HG02623 (cell line): ENCODE measurements around the gene ADH6.
"Not testable (repeated sequence)": the region's sequence is repeated elsewhere in the genome, so short reads cannot be mapped to it uniquely, and the experiment has no call there.

Source experiments
- ATAC-seq: cut with Tn5 transposase; IDR thresholded peaks from one replicate; pipeline ENCODE4 v1.9.1; 2021; ENCODE audit warnings: moderate library complexity; ENCODE audit not compliant: unreplicated experiment

ADH6 gene

DNA sequence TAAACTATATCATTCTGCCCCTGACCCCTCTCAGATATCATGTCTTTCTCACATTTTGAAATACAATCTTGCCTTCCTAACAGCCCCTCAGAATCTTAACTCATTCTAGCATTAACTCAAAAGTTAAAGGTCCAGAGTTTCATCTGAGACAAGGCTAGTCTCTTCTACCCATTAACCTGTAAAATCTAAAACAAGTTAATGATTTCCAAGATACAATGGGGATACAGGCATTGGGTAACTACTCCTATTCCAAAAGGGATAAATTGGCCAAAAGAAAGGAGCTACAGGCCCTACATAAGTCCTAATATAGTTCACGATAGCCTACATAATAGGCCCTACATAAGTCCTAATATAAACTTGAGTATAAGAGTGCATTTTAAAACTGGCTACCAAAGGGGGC lies 18.9 kb downstream of the ADH6 start:
- no peak for ATAC-seq

DNA sequence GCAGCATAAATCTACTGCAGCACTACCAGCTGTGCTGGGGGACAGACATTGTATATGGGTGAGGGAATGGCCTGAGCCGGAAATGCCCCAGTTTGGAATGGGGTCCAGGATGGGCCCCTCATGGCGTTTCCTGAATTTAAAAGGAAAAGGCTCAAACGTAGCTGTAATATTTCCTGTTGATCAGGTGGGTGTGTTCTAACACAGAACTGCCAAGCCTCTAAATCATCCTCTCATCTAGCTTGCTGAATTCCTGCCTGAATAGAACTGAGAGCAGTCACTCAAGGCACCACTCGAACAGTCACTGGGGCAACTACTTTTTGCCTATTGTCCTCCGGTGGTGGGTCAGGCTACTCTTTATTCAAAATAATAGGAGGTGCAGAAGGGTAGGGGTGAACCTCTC lies 28.7 kb downstream of the ADH6 start:
- ATAC-seq = no peak

GRCh38 chr4:99189900-99190299 lies 29.1 kb downstream of the ADH6 start:
- ATAC-seq = not testable (repeated sequence)

- ATAC-seq = no peak
Measured at GRCh38 chr4:99186029-99186428, 33.0 kb downstream of the ADH6 start.

DNA sequence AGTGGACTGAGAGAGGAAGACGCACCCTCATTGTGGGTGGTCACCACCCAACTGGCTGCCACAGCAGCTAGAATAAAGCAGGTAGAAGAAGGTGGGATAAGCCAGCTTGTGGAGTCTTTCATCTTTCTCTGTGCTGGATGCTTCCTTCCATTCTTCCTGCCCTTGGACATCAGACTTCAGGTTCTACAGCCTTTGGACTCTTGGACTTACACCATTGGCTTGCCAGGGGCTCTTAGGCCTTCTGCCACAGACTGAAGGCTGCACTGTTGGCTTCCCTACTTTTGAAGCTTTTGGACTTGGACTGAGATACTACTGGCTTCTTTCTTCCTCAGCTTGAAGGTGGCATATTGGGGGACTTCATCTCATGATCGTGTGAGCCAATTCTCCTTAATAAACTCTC lies 33.5 kb downstream of the ADH6 start:
- ATAC-seq = no peak

DNA sequence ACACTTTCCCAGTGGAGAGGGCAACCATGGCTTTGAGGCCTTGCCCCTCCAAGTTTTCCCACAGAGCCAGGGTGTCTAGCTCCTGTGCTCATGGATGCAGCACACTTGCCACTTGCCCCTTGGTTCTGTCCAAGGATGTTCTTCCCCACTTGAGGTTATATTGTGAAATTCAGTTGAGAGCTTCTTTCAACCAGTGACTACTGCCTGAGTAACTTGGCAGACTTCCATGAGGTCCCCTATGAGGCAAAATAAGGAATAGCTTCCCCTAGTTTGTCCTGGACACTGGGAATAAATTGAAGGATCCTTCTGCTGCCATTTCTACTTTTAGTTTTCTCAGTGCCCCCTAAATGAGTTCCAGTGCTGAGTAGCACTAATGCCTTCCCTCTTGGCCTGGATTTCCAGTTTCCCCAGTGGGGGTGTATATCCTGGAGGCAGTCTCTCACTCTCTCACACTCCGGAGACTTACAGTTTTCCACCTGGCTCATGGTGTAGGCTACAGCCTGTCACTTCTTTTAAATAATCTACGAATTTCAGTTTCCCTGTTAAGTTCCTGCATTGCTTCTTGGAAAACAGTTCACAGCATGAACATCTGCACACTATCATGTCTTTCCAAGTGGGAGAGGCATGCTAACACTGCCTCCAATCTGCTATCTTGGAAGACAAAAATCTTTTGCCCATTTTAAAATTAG lies 38.5 kb downstream of the ADH6 start:
- no peak for ATAC-seq

DNA sequence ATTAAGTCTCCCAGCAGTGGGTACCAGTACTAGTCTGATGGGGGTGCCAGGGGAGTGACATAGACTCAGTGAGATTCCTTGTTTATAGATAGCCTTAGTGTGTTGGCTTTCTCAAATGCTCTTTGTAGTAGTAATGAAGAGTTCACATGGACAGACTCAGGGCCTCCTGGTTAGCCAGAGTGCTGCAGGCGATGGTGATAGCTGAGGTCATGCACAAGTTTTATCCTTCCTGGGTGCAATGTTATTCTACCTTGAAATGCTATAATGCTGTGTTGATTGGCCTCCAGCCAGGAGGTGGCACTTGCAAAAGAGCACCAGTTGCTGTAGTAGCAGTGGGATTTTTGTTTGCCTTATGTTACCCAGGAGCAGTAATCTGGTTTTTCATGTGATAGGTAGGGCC lies 39.4 kb downstream of the ADH6 start:
- no peak for ATAC-seq

DNA sequence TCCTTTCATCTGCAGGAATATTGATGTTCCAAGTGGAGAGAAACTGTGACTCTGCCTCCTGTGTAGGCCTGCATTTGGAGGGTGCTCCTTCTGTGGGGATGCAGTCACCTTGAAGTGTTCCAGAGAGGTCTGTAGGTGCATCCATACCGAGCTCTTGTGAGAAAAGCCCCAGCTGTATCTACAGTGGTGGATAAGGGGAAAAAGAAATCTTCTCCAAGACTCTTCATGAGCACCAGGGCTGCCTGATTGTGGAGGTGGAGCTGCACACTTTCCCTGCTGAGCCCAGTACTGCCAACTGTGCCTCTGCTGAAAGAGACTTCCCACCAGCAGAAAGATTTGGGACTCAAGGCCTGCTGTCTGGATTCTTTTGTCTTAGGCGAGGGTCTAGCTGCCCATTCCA lies 39.9 kb downstream of the ADH6 start:
- no peak for ATAC-seq

- no peak for ATAC-seq
Measured at GRCh38 chr4:99166544-99166943, 52.5 kb downstream of the ADH6 start.

GRCh38 chr4:99165978-99166377 lies 53.1 kb downstream of the ADH6 start:
- no peak for ATAC-seq

DNA sequence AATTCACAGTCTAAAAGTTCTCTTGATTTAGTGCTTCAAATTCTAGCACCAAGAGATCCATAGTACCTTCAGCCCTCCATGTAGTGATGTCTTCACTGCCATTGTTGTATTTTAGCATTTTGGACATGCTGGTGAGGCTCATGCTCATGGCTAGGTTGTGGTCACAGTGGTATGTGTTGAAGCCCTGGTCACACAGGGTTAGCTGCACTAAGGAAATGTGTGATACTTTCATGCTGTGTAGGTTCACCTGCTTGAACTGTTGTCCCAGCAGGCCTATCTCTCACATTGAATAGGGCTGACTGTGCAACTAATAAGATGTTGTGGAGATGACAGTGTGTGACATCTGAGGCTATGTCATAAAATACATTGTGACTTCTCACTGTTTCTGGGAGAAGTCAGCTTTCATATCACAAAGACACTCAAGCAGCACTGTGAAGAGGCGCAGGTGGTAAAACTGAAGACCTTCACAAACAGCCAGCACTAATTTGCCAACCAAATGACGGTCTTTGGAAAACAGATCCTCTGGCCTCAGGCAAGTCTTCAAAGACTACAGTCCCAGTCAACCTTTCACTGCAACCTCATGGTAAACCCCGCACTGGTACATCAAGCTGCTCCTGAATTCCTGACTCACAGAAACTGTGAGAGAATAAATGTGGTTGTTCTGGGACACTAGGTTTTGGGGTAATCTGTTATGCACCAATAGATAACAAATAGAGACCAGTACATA lies 57.5 kb downstream of the ADH6 start:
- no peak for ATAC-seq

DNA sequence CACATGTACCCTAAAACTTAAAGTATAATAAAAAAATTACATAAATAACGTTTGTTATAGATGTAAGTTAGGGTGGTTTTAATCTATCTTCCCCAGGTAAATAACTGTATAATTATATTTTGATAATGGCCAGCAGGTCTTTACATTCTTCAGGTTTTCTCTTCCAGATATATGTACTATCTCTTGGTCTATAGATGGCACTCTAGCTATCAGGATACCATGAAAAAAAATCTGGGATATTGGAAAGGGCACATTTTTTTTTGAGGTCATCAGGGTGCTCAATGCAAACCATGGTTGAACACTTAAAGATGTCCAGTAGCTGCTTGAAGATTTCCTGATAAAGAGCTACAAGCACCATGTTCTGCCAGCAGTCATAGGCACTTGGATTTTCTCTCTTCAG lies 59.3 kb downstream of the ADH6 start:
- no peak for ATAC-seq

DNA sequence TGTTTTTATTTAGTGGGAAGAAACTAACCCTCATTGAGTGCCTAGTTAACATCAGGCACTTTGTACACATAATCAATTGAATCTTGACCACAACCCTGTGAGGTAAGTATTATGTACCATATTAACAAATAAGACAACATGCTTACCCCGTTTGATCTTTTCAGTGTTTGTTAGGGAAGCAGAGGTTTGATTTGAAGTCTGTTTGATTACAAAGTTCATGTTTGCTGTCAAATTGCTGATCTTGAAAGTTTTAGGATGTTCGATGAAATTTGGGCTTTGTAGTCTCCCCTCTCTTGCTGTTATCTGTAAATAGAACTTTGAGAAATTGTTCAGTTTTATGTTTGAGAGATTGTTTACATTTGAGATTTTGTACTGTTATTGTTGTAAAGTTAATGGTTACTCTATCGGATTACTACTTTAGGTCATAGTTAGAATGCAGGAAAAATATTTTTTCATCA lies 61.5 kb downstream of the ADH6 start:
- ATAC-seq = no peak

DNA sequence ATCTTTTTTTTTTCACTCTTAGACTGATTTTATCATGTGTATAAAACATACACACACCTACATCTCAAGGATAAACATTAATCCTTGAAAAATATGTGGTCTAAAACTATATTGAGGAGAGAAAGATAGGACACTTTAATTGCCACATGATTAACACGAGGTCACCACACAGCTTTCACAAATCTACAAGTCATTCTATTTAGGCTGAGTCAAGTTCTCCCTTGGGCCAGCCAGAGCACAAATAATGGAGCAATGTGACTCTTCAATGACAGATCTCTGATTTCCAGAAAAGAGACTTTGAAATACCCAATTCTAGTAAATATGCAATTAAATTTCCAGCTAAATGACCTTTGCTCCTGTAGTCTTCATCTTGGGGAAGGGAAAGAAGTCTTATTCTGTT lies 62.1 kb downstream of the ADH6 start:
- no peak for ATAC-seq

DNA sequence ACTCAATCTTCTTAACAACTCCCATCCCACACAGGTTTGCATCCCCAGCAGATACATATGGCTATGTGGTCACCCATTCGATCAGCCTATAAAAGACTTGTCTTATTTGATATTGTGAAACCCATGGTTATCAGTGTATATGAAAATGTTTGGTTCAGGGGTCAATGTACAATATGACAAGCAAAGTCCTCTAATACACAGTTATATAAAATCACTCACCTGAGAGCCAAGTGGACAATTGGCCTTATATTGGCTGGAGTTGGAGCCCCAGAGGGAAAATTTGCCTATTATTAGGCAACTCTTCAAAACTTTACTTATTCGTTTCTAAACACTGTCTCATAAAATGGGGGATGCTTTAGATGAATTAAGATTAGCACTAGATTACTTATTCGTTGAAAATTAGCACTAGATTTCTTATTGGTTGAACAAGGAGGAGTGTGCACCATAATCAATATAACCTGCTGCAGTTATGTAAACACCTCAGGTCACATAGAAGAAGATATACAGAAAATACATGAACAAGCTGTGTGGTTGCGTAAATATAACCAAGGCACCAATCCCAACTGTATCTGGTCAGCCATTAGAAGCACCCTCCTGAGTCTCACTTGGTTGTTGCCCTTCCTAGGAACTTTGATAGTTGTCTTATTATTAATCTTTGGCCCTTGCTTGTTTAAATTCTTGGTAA lies 64.2 kb downstream of the ADH6 start:
- ATAC-seq = no peak
